Upper lobe of left lung (tissue), 4 donors: ENCODE data around the gene EPM2A.

ENCODE experiments used
- POLR2AphosphoS5 ChIP-seq, 2 donors: sonication (generic); formaldehyde crosslinking; IDR thresholded peaks; one replicate each; pipeline ENCODE4 v1.5.1; 2017; ENCODE audit warnings: antibody characterized with exemption in 2 of 2
- TF ChIP-seq, protein P1 (sequence below), 6 experiments: fragments of 450-650 bp in 4 of 6; fragments of 200-600 bp in 2 of 6; sonication (generic) in 2 of 6; IDR thresholded peaks; one replicate each; pipeline ENCODE4 v1.5.1; 2016 to 2019; ENCODE audit warnings: antibody characterized with exemption in 6 of 6

DNA sequence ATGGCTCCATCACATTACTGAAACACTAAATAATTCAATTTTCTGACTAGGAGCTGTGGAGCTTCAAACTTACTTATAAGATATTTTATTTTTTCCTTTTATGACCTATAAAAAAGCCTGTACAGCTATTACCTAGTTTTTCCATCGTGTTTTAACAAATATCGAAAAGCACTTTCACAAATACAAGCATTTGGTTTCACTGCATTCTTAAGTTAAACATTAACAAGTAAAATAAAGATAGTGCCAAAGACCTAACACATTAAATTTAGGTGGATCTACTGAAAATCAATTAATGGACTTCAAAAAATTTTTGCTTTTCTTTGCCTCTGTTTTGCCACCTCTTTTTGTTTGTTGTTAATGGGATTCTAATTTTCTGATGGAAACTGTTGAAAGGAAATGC, 83.3 kb downstream of the EPM2A start:
- TF ChIP-seq, protein P1, sequence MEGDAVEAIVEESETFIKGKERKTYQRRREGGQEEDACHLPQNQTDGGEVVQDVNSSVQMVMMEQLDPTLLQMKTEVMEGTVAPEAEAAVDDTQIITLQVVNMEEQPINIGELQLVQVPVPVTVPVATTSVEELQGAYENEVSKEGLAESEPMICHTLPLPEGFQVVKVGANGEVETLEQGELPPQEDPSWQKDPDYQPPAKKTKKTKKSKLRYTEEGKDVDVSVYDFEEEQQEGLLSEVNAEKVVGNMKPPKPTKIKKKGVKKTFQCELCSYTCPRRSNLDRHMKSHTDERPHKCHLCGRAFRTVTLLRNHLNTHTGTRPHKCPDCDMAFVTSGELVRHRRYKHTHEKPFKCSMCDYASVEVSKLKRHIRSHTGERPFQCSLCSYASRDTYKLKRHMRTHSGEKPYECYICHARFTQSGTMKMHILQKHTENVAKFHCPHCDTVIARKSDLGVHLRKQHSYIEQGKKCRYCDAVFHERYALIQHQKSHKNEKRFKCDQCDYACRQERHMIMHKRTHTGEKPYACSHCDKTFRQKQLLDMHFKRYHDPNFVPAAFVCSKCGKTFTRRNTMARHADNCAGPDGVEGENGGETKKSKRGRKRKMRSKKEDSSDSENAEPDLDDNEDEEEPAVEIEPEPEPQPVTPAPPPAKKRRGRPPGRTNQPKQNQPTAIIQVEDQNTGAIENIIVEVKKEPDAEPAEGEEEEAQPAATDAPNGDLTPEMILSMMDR (IDR thresholded peaks at IDR 0.05), result no peak
- TF ChIP-seq POLR2AphosphoS5 (IDR thresholded peaks at IDR 0.05), result no peak
